Skeletal muscle tissue (tissue), 4 donors: ENCODE results near the gene HAND2. TPM values are rescaled to one million over a fixed set of nuclear protein-coding genes. Genes with fewer than 3 reads are reported as not detected.

Experiments
- H3K27ac ChIP-seq: one replicate; pipeline ENCODE4 v1.7.0; 2013; ENCODE audit warnings: mild to moderate bottlenecking, low read depth, low read length, inconsistent platforms
- H3K27me3 ChIP-seq, 3 donors: one replicate each; pipeline ENCODE4 v1.7.0; 2013; ENCODE audit warnings: low read length in 3 of 3; ENCODE audit not compliant: control insufficient read depth in 3 of 3, insufficient read depth in 3 of 3
- H3K36me3 ChIP-seq, 3 donors: one replicate each; pipeline ENCODE4 v1.7.0; 2013; ENCODE audit warnings: low read length in 3 of 3; ENCODE audit not compliant: control insufficient read depth in 3 of 3, insufficient read depth in 3 of 3
- H3K4me1 ChIP-seq, 3 donors: one replicate each; pipeline ENCODE4 v1.7.0; 2013; ENCODE audit warnings: low read length in 3 of 3, mild to moderate bottlenecking in 3 of 3; ENCODE audit not compliant: control insufficient read depth in 3 of 3, insufficient read depth in 3 of 3
- H3K4me3 ChIP-seq, 3 donors: one replicate each; pipeline ENCODE4 v1.7.0; 2013; ENCODE audit warnings: low read length in 3 of 3
- H3K9ac ChIP-seq, 3 donors: one replicate each; pipeline ENCODE4 v1.7.0; 2013; ENCODE audit warnings: low read length in 3 of 3, mild to moderate bottlenecking in 3 of 3, moderate library complexity in 2 of 3, low read depth in 1 of 3
- H3K9me3 ChIP-seq, 3 donors: one replicate each; pipeline ENCODE4 v1.7.0; 2013; ENCODE audit warnings: low read length in 3 of 3; ENCODE audit not compliant: control insufficient read depth in 3 of 3
- total RNA-seq: library from RNA; depleted of rRNA; stranded (reverse); fragments of >200 nt; gene quantifications from one replicate; pipeline ENCODE4 v1.2.3, GENCODE V29; 2014
- donor health status: Osteomylitis.

The HAND2 gene
- total RNA-seq, 1 donor from 2014 or later, result 1.0 TPM

DNA sequence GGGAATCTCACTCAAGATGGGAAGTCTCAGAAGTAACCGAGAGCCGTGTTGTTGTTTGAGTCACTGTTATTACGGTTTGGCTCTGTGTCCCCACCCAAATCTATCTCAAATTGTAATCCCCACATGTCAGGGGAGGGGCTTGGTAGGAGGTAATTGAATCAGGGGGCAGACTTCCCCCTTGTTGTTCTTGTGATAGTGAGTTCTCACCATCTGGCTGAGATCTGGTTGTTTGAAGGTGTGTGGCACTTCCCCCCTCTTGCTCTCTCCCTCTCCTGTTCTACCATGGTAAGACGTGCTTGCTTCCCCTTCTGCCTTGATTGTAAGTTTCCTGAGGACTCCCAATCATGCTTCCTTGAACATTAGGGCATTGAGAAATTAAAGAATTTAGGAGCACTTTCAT lies 37.0 kb downstream of the HAND2 start:
- Histone ChIP-seq H3K4me1 (peaks cover 0 to 8% (median 4%) of the 10 kb centered on the region in 3 donors), H3K9ac (no peak overlapping the region), H3K4me3 (no peak overlapping the region), H3K9me3 (no peaks in the 10 kb centered on the region), H3K27ac (no peak overlapping the region), H3K27me3 (peaks cover 4 to 11% (median 6%) of the 10 kb centered on the region in 3 donors), H3K36me3 (no peaks in the 10 kb centered on the region)

DNA sequence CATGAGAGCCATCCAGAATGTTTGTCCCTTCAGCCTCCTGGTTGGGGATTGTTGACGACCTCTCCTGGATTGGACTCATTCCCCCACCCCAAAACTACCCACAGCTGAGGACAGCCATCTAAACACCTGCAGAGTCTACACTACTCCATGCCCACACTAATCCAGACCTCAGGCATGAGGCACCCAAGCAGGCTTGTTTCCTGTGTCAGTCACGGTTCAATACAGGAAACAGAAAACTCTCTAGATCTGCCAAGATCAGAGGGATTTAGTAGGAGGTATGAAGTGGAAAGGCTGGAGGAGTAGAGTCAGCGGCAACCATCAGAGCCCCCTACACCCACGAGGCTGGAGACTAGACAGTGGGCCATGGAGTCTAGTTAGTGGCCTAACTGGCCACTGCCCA lies 37.7 kb downstream of the HAND2 start:
- H3K4me3 ChIP-seq, result no peak overlapping the region
- no peaks in the 10 kb centered on the region for H3K9me3 ChIP-seq
- H3K4me1 ChIP-seq, result peaks cover 0 to 8% (median 4%) of the 10 kb centered on the region in 3 donors
- no peak overlapping the region for H3K27ac ChIP-seq
- no peak overlapping the region for H3K9ac ChIP-seq
- peaks cover 4 to 11% (median 5%) of the 10 kb centered on the region in 3 donors for H3K27me3 ChIP-seq
- no peaks in the 10 kb centered on the region for H3K36me3 ChIP-seq

DNA sequence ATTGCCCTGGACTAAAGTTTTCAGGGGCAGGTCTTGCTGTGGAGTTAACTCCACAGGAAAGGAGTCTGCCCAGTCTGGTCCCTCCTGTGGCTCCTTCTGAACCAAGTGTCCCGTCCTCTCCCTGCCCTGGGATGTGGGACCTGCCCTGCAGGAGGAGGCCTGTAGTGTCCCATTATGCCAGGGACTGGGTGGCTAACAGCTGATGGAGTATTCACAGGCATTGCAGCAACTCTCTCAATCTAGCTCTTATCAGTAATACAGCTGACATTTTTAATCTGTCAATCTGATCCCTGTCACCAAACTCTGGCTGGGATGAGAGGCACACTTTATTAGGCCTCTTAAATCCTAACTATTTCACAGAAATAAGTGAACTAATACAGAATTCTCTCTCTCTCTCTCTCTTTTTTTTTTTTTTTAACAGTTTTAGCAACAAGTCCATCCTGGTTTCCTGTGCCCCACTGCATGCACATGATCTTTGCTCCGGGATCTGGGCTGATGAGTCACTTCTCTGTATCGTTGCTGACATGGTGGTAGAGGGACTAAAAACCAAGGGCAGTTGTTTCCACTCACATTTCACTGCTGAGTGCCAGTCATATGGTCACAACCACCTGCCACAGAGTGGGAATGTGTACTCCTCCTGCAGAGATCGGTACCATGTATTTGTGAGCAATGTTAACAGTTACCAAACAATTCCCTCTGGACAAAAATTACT lies 39.1 kb downstream of the HAND2 start:
- H3K9me3 ChIP-seq, result no peaks in the 10 kb centered on the region
- H3K9ac ChIP-seq, result no peak overlapping the region
- peaks cover 0 to 8% (median 4%) of the 10 kb centered on the region in 3 donors for H3K4me1 ChIP-seq
- no peak overlapping the region for H3K27ac ChIP-seq
- no peak overlapping the region for H3K4me3 ChIP-seq
- H3K27me3 ChIP-seq, result peaks cover 4 to 8% (median 5%) of the 10 kb centered on the region in 3 donors
- no peaks in the 10 kb centered on the region for H3K36me3 ChIP-seq

DNA sequence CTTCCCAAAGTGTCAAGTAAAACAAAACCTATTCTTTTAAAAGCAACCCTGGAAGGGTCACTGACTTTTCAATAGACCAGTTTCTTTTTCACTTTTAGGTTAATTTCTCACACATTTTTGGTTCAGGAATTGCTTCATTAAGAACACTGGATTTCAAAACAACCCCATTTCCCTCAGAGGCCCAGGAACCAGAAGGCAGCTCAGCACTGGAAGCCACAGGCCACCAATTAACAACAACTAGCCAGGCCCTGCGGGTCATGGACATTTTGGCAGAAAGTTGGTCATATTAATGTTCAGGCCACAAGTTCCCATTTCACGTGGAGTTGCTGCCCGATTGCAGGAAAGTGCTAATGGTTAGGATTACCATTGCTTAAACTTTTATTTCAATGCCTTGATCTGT lies 39.8 kb downstream of the HAND2 start:
- Histone ChIP-seq H3K4me3 (no peak overlapping the region), H3K4me1 (peaks cover 0 to 8% (median 4%) of the 10 kb centered on the region in 3 donors), H3K27me3 (peaks cover 0 to 8% (median 5%) of the 10 kb centered on the region in 3 donors), H3K36me3 (no peaks in the 10 kb centered on the region), H3K9ac (no peak overlapping the region), H3K9me3 (no peaks in the 10 kb centered on the region), H3K27ac (no peak overlapping the region)

DNA sequence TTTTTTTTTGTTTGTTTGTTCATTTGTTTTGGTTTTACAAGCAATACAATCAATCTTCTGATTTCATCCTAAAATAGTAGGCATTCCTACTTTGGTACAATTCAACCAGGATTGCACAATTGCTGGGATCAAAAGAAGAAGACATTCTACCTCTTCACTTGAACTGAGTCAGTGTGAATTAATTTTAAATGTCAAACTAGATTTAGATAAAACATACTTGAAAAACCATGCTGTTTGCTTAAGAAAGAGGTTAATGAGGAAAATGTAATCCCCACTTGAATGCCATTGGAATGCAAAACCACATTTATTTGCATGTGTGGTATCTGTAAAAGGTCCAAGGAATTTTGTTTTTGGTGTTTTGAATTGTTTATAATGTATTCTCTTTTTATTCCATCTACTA lies 40.5 kb downstream of the HAND2 start:
- Histone ChIP-seq H3K27me3 (peaks cover 0 to 8% (median 2%) of the 10 kb centered on the region in 3 donors), H3K4me3 (no peak overlapping the region), H3K27ac (no peak overlapping the region), H3K36me3 (no peaks in the 10 kb centered on the region), H3K4me1 (peaks cover 0 to 7% (median 4%) of the 10 kb centered on the region in 3 donors), H3K9me3 (no peaks in the 10 kb centered on the region), H3K9ac (no peak overlapping the region)

DNA sequence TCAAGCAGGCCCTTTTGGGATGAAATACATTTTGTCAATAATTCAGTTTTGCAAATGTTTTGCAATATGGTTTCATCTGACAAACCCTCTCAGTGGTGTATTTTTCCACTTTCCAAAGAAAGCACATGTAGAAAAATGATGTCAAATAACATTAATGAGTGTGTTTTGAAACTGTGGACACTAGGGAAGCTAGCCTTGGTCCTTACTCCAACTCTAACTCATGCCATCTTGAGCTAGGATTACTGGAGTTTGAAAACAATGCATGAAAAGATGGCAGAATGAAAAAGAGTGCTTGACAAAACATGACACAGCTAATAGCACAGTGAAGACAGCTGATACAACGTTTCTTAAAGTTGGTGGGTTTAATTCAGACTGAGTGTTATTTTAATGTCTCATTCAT lies 41.4 kb downstream of the HAND2 start:
- Histone ChIP-seq H3K9ac (no peak overlapping the region), H3K27ac (no peak overlapping the region), H3K27me3 (peaks cover 0 to 4% (median 0%) of the 10 kb centered on the region in 3 donors), H3K4me3 (no peak overlapping the region), H3K9me3 (no peaks in the 10 kb centered on the region), H3K36me3 (no peaks in the 10 kb centered on the region), H3K4me1 (no peaks in the 10 kb centered on the region)

DNA sequence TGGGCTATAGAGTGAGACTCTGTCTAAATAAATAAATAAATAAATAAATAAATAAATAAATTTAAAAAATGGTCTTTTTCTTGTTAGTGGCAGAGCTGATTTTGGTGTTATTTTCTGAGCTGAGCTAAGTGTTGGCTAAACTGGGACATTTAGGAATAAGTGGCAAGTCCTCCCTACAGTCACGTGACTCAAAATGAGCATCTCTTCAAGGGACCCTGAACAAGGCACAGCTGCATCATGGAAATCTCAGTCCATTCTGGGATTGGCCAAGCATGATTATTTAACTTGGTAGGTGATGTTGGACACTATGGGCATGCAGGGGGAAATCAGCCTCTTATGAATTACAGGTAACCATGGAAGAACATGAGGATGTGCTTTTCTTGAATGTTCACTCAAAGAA lies 42.0 kb downstream of the HAND2 start:
- H3K27ac ChIP-seq, result no peak overlapping the region
- H3K27me3 ChIP-seq, result peaks cover 0 to 4% (median 0%) of the 10 kb centered on the region in 3 donors
- H3K9ac ChIP-seq, result no peak overlapping the region
- H3K9me3 ChIP-seq, result no peaks in the 10 kb centered on the region
- H3K4me1 ChIP-seq, result no peaks in the 10 kb centered on the region
- H3K4me3 ChIP-seq, result no peak overlapping the region
- no peaks in the 10 kb centered on the region for H3K36me3 ChIP-seq

DNA sequence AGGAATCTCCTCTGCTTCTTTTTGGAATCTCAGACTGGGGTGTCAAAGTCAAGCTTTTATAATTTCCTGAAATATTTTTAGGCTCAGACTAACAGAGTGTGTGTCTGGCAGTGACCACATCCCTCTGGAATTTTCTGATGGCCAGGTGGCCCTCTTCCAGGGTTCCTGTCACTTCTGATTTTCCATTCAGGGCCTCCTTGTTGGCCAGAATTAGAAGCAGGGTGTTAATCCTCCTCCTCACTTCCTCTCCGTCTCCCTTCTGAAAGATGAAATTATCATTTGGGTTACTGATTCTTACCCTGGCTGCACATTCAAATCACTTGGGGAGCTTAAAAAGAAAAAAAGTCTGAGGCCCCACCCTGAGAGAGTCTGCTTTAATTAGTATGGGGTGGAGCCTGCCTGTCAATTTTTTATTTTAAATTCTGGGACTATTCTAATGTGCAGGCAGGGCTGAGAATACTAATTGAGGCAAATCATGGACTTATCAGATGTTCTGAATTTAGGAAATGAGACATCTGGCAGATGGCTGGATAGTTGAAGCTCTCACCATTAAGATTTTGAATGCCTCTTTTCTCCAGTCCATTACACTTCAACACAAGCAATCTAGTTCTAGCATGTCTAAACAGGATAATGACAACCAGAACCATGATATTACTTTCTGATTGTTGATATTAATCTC lies 43.2 kb downstream of the HAND2 start:
- H3K36me3 ChIP-seq, result no peaks in the 10 kb centered on the region
- no peak overlapping the region for H3K4me3 ChIP-seq
- H3K9me3 ChIP-seq, result no peaks in the 10 kb centered on the region
- no peaks in the 10 kb centered on the region for H3K4me1 ChIP-seq
- no peak overlapping the region for H3K9ac ChIP-seq
- no peak overlapping the region for H3K27ac ChIP-seq
- H3K27me3 ChIP-seq, result no peaks in the 10 kb centered on the region

DNA sequence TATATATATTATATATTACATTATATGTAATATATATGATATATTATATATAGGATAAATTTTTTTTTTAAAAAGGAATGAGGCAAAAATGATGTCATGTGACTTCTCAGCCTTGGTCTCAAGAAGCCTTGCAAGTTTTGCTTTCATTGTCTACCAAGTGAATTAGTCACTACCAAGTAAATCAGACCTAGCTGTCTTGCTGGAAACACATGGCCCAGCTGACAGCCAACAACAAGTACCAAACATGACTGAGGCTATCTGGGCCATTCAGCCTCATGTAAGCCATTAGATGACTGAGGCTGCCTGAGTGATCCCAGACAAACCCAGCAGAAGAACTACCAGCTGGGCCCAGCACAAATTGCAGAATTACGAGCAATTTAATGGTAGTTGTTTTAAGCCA lies 44.9 kb downstream of the HAND2 start:
- Histone ChIP-seq H3K27me3 (no peaks in the 10 kb centered on the region), H3K27ac (no peak overlapping the region), H3K9me3 (no peaks in the 10 kb centered on the region), H3K4me3 (no peak overlapping the region), H3K36me3 (no peaks in the 10 kb centered on the region), H3K4me1 (no peaks in the 10 kb centered on the region), H3K9ac (no peak overlapping the region)

DNA sequence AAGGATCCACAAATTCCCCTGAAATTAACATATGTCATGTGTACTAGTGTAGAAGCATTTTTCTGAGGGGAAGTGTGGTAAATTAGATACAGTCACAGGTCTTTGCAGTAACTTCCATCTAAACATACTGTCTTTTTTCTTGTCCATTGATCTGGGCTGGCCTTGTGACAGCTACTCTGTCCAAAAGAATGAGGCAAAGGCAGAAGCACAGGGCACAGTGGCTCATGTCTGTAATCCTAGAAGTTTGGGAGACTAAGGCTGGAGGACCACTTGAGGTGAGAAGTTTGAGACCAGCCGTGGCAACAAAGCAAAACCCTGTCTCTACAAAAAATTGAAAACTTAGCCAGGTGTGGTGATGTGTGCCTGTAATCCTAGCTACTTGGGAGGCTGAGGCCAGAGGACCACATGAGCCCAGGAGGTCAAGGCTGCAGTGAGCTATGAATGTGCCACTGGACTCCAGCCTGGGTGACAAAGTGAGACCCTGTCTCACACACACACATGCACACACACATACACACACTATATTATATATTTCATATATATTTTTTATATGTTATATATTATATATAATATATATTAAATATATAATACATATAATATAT lies 47.6 kb downstream of the HAND2 start:
- Histone ChIP-seq H3K27ac (no peak overlapping the region), H3K9ac (no peak overlapping the region), H3K36me3 (no peaks in the 10 kb centered on the region), H3K9me3 (no peaks in the 10 kb centered on the region), H3K4me1 (no peaks in the 10 kb centered on the region), H3K4me3 (no peak overlapping the region), H3K27me3 (no peaks in the 10 kb centered on the region)
